SK-N-SH treated with all-trans-retinoic acid at 6 μM for 48 hours (cell line): Measurements from ENCODE around the gene ASIC3.

ENCODE experiments used
- BACH2 ChIP-seq: fragments of 250-450 bp; sonication (Bioruptor Pico); IDR thresholded peaks from 2 replicates; pipeline ENCODE4 v1.9.0; 2021; ENCODE audit warnings: mild to moderate bottlenecking, borderline replicate concordance
- CSRNP3 ChIP-seq: fragments of 250-450 bp; sonication (Bioruptor Pico); IDR thresholded peaks from 2 replicates; pipeline ENCODE4 v1.5.1; 2021; ENCODE audit warnings: mild to moderate bottlenecking, moderate library complexity
- GLIS3 ChIP-seq: fragments of 250-450 bp; sonication (Bioruptor Pico); IDR thresholded peaks from 2 replicates; pipeline ENCODE4 v1.5.0; 2020; ENCODE audit warnings: mild to moderate bottlenecking, moderate library complexity
- OSR1 ChIP-seq: fragments of 250-450 bp; sonication (Bioruptor Pico); IDR thresholded peaks from 2 replicates; pipeline ENCODE4 v1.8.0; 2022; ENCODE audit warnings: moderate library complexity, mild to moderate bottlenecking, inconsistent platforms
- PATZ1 ChIP-seq: fragments of 250-450 bp; sonication (Bioruptor Pico); IDR thresholded peaks from 2 replicates; pipeline ENCODE4 v1.8.0; 2020; ENCODE audit warnings: mild to moderate bottlenecking, moderate library complexity, borderline replicate concordance
- RARB ChIP-seq: fragments of 250-450 bp; sonication (Bioruptor Pico); IDR thresholded peaks from 2 replicates; pipeline ENCODE4 v1.8.0; 2021; ENCODE audit warnings: mild to moderate bottlenecking, moderate library complexity
- TOX ChIP-seq: fragments of 250-450 bp; sonication (Bioruptor Pico); IDR thresholded peaks from 2 replicates; pipeline ENCODE4 v1.8.0; 2021; ENCODE audit warnings: mild to moderate bottlenecking, moderate library complexity, borderline replicate concordance
- ZC3H10 ChIP-seq: fragments of 250-450 bp; sonication (Bioruptor Pico); IDR thresholded peaks from 2 replicates; pipeline ENCODE4 v1.5.1; 2021; ENCODE audit warnings: mild to moderate bottlenecking, moderate library complexity
- ZFP30 ChIP-seq: fragments of 450-650 bp; formaldehyde crosslinking; IDR thresholded peaks from 2 replicates; pipeline ENCODE4 v1.5.0; 2022; ENCODE audit warnings: mild to moderate bottlenecking, moderate library complexity
- ZNF565 ChIP-seq: fragments of 450-650 bp; formaldehyde crosslinking; conservative IDR thresholded peaks from 2 replicates; pipeline ENCODE4 v1.5.0; 2020; ENCODE audit warnings: low read depth, mild to moderate bottlenecking, moderate library complexity
- ZNF8 ChIP-seq: fragments of 450-650 bp; formaldehyde crosslinking; IDR thresholded peaks from 2 replicates; pipeline ENCODE4 v1.5.0; 2020; ENCODE audit warnings: mild to moderate bottlenecking, moderate library complexity

GRCh38 chr7:151057989-151058780 is 9.9 kb downstream of the ASIC3 start:
- no peak for TF ChIP-seq TOX (CRISPR knock-in tag)
- no peak for TF ChIP-seq PATZ1 (CRISPR knock-in tag)
- TF ChIP-seq ZC3H10: no peak
- TF ChIP-seq BACH2 (CRISPR knock-in tag): no peak
- TF ChIP-seq ZNF8 (CRISPR knock-in tag): no peak
- no peak for TF ChIP-seq ZFP30
- TF ChIP-seq OSR1 (CRISPR knock-in tag): no peak
- no peak for TF ChIP-seq RARB (CRISPR knock-in tag)
- TF ChIP-seq ZNF565: no peak
- peak; percentile 52; the same call in 1 of the 2 replicates for TF ChIP-seq CSRNP3 (CRISPR knock-in tag)
- TF ChIP-seq GLIS3 (CRISPR knock-in tag): no peak
